ENCODE measurements around the gene F7. TPM values are rescaled to one million over a fixed set of nuclear protein-coding genes. Genes with fewer than 3 reads are reported as not detected.
A peak's percentile ranks its signal among the peaks of the same experiment; 100 is the strongest.

F7 gene
- total and polyA plus RNA-seq, 9 of the 15 experiments (the other 6 are each of a cell fraction or from before 2014, with no cell fraction given): not detected

DNA sequence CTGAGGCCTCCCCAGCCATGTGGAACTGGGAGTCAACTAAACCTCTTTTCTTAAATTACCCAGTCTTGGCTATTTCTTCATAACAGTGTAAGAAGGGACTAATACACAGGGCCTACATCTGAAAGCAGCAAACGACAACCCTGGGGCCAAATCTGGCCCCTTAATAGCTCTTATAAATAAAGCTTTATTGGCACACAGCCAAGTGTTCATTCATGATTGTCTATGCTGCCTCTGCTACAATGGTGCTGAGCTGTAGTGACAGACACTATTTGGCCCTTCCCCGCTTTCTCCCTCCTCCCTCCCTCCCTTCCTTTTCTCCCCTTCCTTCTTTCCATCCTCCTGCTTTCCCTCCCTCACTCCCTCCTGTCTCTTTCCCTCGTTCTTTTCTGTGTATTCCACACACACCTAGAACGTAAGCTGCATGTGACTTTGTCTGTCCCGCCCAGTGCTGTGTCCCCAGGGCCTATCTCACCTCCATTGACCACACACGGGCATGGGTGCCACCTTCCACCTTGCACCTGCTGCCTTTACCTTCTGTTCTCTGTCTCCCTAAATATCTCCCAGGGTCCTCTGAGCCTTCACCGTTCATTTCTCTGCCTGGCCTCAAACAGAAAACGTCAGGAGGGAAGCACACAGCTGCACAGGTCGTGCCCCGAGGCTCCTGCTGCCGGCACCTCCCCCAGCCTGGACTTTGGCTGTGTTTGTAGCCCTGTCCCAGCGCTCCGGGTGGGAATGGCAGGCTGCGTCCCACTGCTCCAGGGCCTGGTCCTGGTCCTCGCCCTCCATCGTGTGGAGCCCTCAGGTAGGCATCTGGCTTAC lies 52.5 kb downstream of the F7 start, which contains the start of gene PROZ (continued):
- TF ChIP-seq, protein P1, sequence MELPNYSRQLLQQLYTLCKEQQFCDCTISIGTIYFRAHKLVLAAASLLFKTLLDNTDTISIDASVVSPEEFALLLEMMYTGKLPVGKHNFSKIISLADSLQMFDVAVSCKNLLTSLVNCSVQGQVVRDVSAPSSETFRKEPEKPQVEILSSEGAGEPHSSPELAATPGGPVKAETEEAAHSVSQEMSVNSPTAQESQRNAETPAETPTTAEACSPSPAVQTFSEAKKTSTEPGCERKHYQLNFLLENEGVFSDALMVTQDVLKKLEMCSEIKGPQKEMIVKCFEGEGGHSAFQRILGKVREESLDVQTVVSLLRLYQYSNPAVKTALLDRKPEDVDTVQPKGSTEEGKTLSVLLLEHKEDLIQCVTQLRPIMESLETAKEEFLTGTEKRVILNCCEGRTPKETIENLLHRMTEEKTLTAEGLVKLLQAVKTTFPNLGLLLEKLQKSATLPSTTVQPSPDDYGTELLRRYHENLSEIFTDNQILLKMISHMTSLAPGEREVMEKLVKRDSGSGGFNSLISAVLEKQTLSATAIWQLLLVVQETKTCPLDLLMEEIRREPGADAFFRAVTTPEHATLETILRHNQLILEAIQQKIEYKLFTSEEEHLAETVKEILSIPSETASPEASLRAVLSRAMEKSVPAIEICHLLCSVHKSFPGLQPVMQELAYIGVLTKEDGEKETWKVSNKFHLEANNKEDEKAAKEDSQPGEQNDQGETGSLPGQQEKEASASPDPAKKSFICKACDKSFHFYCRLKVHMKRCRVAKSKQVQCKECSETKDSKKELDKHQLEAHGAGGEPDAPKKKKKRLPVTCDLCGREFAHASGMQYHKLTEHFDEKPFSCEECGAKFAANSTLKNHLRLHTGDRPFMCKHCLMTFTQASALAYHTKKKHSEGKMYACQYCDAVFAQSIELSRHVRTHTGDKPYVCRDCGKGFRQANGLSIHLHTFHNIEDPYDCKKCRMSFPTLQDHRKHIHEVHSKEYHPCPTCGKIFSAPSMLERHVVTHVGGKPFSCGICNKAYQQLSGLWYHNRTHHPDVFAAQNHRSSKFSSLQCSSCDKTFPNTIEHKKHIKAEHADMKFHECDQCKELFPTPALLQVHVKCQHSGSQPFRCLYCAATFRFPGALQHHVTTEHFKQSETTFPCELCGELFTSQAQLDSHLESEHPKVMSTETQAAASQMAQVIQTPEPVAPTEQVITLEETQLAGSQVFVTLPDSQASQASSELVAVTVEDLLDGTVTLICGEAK (IDR thresholded peaks at IDR 0.05): peak; percentile 86
- TF ChIP-seq, protein P1 (CRISPR knock-in tag; IDR thresholded peaks at IDR 0.05): no peak
- TF ChIP-seq ZNF766 (CRISPR knock-in tag; conservative IDR thresholded peaks at IDR 0.05): peak; percentile 64; the same call in 1 of the 2 replicates
